PFSK-1 (cell line): ENCODE measurements around the gene SETD1B.

Experiments used
- FOXP2 ChIP-seq: optimal IDR thresholded peaks from 2 replicates; pipeline ENCODE3; 2011; ENCODE audit warnings: borderline replicate concordance, control low read depth, inconsistent platforms; ENCODE audit not compliant: insufficient read depth; ENCODE audit errors: extremely low read length, extremely low read depth
- POLR2AphosphoS5 ChIP-seq: IDR thresholded peaks from 2 replicates; pipeline ENCODE4 v1.6.1; 2012; ENCODE audit warnings: low read depth, mild to moderate bottlenecking, control low read depth, low read length, moderate library complexity
- SIN3A ChIP-seq: IDR thresholded peaks from 2 replicates; pipeline ENCODE4 v1.6.1; 2012; ENCODE audit warnings: mild to moderate bottlenecking, low read length, moderate library complexity, borderline replicate concordance; ENCODE audit not compliant: insufficient read depth
- TAF1 ChIP-seq: IDR thresholded peaks from 2 replicates; pipeline ENCODE4 v1.6.1; 2012; ENCODE audit warnings: low read length, control low read depth, borderline replicate concordance; ENCODE audit not compliant: insufficient read depth
- TF ChIP-seq, protein P1 (sequence below), 2 experiments: IDR thresholded peaks; 2 replicates each; pipeline versions ENCODE4 v1.6.1 to v1.8.0; 2011 to 2012; ENCODE audit warnings: low read depth in 2 of 2, low read length in 2 of 2, control low read depth in 1 of 2, inconsistent platforms in 1 of 2, mild to moderate bottlenecking in 1 of 2, moderate library complexity in 1 of 2; ENCODE audit not compliant: insufficient read depth in 1 of 2

Gene SETD1B

DNA sequence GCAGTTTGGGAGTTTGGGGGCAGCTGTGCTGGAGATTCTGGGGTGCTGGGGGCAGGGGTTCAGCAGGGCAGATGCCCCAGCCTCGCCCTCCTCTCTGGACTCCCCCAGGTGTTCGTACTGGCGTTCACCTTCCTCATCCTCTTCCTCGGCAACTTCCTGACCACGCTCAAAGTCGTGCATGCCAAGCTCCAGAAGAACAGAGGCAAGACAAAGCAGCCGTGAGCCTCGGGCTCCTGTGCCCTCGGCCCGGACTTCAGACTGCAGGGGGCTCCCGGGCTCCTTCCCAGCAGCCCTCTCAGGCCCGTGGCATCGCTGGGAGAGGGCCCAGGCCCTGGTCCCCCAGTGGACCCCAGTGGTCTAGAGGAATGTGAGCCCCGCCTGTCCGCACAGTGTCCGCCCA lies 28.3 kb upstream of the SETD1B start:
- TF ChIP-seq SIN3A (no peak), POLR2AphosphoS5 (no peak), TAF1 (no peak), FOXP2 (no peak)
- TF ChIP-seq, protein P1, sequence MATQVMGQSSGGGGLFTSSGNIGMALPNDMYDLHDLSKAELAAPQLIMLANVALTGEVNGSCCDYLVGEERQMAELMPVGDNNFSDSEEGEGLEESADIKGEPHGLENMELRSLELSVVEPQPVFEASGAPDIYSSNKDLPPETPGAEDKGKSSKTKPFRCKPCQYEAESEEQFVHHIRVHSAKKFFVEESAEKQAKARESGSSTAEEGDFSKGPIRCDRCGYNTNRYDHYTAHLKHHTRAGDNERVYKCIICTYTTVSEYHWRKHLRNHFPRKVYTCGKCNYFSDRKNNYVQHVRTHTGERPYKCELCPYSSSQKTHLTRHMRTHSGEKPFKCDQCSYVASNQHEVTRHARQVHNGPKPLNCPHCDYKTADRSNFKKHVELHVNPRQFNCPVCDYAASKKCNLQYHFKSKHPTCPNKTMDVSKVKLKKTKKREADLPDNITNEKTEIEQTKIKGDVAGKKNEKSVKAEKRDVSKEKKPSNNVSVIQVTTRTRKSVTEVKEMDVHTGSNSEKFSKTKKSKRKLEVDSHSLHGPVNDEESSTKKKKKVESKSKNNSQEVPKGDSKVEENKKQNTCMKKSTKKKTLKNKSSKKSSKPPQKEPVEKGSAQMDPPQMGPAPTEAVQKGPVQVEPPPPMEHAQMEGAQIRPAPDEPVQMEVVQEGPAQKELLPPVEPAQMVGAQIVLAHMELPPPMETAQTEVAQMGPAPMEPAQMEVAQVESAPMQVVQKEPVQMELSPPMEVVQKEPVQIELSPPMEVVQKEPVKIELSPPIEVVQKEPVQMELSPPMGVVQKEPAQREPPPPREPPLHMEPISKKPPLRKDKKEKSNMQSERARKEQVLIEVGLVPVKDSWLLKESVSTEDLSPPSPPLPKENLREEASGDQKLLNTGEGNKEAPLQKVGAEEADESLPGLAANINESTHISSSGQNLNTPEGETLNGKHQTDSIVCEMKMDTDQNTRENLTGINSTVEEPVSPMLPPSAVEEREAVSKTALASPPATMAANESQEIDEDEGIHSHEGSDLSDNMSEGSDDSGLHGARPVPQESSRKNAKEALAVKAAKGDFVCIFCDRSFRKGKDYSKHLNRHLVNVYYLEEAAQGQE (IDR thresholded peaks at IDR 0.05; ENCODE audit: insufficient read depth in 1 of 2, low read depth in 2 of 2, low read length in 2 of 2), result no peak

DNA sequence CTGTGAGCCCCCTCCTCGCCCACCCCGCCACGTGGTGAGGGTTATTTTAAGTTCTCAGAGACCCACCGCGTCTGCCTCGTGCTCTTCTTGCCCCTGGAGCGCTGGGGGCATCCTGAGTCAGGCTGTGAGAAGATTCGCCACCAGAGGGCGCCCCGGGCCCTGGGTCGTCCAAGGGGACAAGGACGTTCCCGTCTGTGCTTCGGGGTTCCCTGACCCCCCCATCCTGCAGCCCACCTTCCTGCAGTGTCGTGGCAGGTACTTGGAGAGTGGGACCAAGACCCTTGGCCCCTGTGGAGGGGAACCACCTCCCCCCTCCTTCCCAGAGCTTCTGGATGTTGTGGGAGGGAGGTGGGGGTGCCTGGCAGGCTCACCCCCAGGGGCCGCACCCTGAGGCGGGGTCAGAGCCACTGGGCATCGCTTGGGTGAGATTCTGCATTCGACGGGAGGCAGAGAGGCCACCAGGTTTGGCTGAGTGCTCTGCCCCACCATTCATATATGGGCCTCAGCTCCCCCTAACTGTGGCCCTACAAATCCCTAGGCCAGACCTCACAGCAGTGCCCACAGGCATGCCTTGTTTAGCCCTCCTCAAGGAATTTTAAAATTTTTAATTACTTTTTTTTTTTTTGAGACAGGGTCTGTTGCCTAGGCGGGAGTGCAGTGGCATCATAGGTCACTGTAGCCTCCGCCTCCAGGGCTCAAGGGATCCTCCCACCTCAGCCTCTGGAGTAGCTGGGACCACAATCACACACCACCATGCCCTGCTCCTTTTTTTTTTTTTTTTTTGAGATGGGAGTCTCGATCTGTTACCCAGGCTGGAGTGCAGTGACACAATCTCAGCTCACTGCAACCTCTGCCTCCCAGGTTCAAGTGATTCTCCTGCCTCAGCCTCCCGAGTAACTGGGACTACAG lies 27.4 kb upstream of the SETD1B start:
- TF ChIP-seq SIN3A (no peak), FOXP2 (no peak), POLR2AphosphoS5 (no peak; the same call in 1 of the 2 replicates), TAF1 (no peak)
- TF ChIP-seq, protein P1 (IDR thresholded peaks at IDR 0.05; ENCODE audit: insufficient read depth in 1 of 2, low read depth in 2 of 2, low read length in 2 of 2), result no peak

DNA sequence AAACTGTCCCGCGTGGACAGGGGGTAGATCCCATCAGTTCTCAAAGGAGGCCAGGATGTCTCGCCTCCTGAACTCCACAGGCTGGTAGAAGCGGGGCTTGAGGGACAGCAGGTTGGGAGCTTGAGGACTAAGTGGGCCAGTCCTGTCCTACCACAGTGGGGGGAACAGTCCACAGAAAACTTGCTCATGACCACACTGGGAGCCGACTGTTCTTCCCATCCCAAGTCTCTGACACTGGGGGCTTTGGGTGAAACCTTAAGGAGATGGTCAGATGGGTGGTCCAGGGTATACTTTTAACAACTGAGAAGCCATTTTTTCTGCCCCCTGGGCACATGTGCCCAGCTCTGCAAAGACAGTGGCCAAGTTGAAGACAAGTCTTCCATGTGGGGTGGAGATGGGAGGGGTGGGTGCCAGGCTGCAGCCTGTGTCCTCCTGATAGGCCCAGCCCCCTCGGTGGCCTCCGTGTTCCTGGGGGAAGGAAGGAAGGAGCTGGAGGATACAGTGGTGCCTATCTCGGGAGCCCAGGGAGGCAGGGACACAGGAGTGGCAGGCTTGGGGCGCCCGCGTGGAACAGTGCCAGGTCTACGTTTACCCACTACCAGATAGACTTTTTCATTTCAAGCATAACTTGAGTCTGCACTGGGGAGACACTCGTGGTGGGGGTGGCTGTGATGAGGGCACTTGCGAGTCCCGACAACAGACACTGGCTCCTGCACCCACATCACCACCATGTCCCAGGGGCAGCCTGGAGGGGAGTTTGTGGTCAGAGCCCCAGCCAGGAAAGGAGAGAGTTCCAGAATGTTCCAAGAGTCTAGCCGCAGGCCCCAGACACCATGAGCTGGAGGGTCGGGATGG lies 25.0 kb upstream of the SETD1B start:
- TF ChIP-seq SIN3A (no peak), TAF1 (no peak), FOXP2 (no peak), POLR2AphosphoS5 (no peak)
- TF ChIP-seq, protein P1 (IDR thresholded peaks at IDR 0.05; ENCODE audit: insufficient read depth in 1 of 2, low read depth in 2 of 2, low read length in 2 of 2), result no peak

DNA sequence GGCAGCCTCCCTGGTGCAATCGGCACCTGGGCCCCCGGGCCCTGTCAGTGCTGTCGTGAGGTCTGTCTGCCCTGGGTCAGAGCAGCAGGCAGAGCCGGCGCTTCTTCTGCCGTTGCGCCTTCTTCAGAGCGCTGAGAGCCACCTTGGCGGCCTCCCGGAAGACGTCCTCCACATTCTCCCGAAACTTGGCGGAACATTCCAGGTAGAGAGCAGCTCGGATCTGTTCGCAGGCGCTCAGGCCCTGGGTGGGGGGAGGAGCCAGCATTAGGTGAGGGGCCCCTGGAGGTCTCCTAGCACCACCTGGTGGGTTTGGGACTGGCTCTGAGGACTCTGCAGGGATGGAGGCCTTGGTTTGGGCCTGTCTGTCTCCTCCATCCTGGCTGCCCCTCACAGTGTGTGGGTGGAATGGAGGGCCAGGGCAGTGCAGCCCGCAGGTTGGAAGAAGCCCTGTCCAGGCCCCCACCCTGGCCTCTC lies 24.4 kb upstream of the SETD1B start:
- TF ChIP-seq SIN3A, result no peak
- TF ChIP-seq, protein P1 (IDR thresholded peaks at IDR 0.05; ENCODE audit: insufficient read depth in 1 of 2, low read depth in 2 of 2, low read length in 2 of 2), result no peak
- no peak for TF ChIP-seq FOXP2
- no peak for TF ChIP-seq TAF1
- no peak for TF ChIP-seq POLR2AphosphoS5
